ENCODE measurements around the gene TEX2. TPM values are rescaled to one million over a fixed set of nuclear protein-coding genes. Genes with fewer than 3 reads are reported as not detected.

TEX2 gene
- total and polyA plus RNA-seq, 2 of the 13 experiments (the other 11 are each of a cell fraction or from before 2014, with no cell fraction given) = 21.4 to 37.7 TPM

GRCh38 chr17:64216338-64217248 lies 46.5 kb downstream of the TEX2 start (continued):
- TF ChIP-seq, protein P1, sequence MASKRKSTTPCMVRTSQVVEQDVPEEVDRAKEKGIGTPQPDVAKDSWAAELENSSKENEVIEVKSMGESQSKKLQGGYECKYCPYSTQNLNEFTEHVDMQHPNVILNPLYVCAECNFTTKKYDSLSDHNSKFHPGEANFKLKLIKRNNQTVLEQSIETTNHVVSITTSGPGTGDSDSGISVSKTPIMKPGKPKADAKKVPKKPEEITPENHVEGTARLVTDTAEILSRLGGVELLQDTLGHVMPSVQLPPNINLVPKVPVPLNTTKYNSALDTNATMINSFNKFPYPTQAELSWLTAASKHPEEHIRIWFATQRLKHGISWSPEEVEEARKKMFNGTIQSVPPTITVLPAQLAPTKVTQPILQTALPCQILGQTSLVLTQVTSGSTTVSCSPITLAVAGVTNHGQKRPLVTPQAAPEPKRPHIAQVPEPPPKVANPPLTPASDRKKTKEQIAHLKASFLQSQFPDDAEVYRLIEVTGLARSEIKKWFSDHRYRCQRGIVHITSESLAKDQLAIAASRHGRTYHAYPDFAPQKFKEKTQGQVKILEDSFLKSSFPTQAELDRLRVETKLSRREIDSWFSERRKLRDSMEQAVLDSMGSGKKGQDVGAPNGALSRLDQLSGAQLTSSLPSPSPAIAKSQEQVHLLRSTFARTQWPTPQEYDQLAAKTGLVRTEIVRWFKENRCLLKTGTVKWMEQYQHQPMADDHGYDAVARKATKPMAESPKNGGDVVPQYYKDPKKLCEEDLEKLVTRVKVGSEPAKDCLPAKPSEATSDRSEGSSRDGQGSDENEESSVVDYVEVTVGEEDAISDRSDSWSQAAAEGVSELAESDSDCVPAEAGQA (IDR thresholded peaks at IDR 0.05; ENCODE audit: low read depth) = no peak
- TF ChIP-seq, protein P1 (CRISPR knock-in tag; IDR thresholded peaks at IDR 0.05; ENCODE audit: borderline replicate concordance) = no peak
- TF ChIP-seq SAFB2 (CRISPR knock-in tag; IDR thresholded peaks at IDR 0.05; ENCODE audit: borderline replicate concordance, low read depth) = peak; percentile 60; the same call in 1 of the 2 replicates
- peak; percentile 95 for TF ChIP-seq ZNF430 (CRISPR knock-in tag; IDR thresholded peaks at IDR 0.05)
- TF ChIP-seq E2F1 (CRISPR knock-in tag; IDR thresholded peaks at IDR 0.05) = peak; percentile 53
- TF ChIP-seq ZNF780A (CRISPR knock-in tag; IDR thresholded peaks at IDR 0.05) = no peak
- no peak for TF ChIP-seq MAF1 (CRISPR knock-in tag; IDR thresholded peaks at IDR 0.05; ENCODE audit: borderline replicate concordance)
- no peak for TF ChIP-seq HMGA1 (CRISPR knock-in tag; conservative IDR thresholded peaks at IDR 0.05)
- TF ChIP-seq ZNF253 (CRISPR knock-in tag; IDR thresholded peaks at IDR 0.05; ENCODE audit: borderline replicate concordance) = no peak
- TF ChIP-seq NFKBIZ (CRISPR knock-in tag; IDR thresholded peaks at IDR 0.05) = peak; percentile 95; the same call in 1 of the 2 replicates
- TF ChIP-seq KAT8 (CRISPR knock-in tag; IDR thresholded peaks at IDR 0.05) = peak; percentile 82
- TF ChIP-seq, protein P2, sequence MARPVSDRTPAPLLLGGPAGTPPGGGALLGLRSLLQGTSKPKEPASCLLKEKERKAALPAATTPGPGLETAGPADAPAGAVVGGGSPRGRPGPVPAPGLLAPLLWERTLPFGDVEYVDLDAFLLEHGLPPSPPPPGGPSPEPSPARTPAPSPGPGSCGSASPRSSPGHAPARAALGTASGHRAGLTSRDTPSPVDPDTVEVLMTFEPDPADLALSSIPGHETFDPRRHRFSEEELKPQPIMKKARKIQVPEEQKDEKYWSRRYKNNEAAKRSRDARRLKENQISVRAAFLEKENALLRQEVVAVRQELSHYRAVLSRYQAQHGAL (CRISPR knock-in tag; IDR thresholded peaks at IDR 0.05; ENCODE audit: not compliant biosample characterization) = no peak
- TF ChIP-seq ZNF572 (CRISPR knock-in tag; IDR thresholded peaks at IDR 0.05) = no peak
- TF ChIP-seq HMG20A (CRISPR knock-in tag; IDR thresholded peaks at IDR 0.05; ENCODE audit: borderline replicate concordance) = peak; percentile 72; the same call in 1 of the 2 replicates
- TF ChIP-seq YEATS2 (CRISPR knock-in tag; IDR thresholded peaks at IDR 0.05; ENCODE audit: borderline replicate concordance) = peak; percentile 83
- TF ChIP-seq DR1 (CRISPR knock-in tag; IDR thresholded peaks at IDR 0.05) = peak; percentile 89
- TF ChIP-seq PPARG (CRISPR knock-in tag; conservative IDR thresholded peaks at IDR 0.05) = peak; percentile 92
- peak; percentile 86 for TF ChIP-seq TFAP4 (IDR thresholded peaks at IDR 0.05; ENCODE audit: borderline replicate concordance, low read depth)
- TF ChIP-seq PLSCR1 (CRISPR knock-in tag; IDR thresholded peaks at IDR 0.05; ENCODE audit: borderline replicate concordance) = no peak
- no peak; the same call in 1 of the 2 replicates for TF ChIP-seq ZNF776 (CRISPR knock-in tag; IDR thresholded peaks at IDR 0.05)

Measured in HepG2 (cell line).